Measurements from ENCODE around the gene TOM1. TPM values are rescaled to one million over a fixed set of nuclear protein-coding genes. Genes with fewer than 3 reads are reported as not detected.

Gene TOM1
- total RNA-seq, result 45.3 and 54.5 TPM in 2 replicates

GRCh38 chr22:35299673-35300499 is at the start of gene TOM1:
TOM1 (plus strand) TSS chr22:35299894; CDS start chr22:35299929, 35 bp downstream.

DNA sequence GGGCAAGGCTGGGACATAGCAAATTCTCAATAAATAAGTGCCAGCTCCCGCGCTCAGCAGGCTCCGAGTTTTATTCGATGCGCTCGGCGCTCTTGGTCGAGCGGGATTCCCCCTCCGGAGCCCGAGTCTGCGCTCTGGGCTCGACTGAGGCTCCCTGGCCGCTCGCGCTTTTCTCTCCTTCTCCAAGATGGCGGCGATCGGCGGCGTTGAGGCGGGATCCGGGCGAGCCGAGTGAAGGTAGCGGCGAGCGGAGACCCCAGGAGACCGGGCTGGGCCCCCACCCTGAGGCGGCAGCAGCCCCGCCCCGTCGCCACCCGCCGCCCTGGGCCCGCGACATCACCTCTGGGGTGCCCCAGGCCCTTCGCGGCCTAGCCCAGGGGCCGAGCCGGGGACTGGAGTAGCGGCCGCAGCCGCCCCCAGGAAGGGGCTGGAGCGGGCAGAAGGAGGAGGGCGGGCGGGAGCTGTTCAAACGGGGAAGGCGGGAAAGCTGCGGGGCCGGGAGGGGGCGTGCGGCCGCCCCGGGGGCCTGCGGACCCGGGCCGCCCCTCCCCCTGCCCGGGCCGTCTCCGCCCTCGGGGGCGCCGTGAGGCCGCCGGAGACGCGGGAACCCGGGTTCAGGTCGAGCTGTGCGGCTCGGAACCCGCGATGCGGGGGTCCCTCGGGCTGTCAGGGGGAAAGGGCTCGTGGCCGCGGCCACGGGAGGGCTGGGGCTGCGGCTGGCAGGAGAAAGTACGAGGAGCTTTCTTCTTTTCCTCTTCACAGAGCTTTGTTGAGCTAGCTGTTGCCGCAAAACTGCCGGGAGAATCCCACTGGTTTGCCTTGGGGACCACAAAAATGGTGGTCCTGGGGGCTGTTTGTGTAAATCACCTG is 42.1 kb upstream of the TOM1 start, which contains the start of gene HMGXB4:
HMGXB4 (plus strand) TSS at position 173 of the 870 bp plus-strand sequence. CDS start 4,898 bp downstream, outside the sequence.

DNA sequence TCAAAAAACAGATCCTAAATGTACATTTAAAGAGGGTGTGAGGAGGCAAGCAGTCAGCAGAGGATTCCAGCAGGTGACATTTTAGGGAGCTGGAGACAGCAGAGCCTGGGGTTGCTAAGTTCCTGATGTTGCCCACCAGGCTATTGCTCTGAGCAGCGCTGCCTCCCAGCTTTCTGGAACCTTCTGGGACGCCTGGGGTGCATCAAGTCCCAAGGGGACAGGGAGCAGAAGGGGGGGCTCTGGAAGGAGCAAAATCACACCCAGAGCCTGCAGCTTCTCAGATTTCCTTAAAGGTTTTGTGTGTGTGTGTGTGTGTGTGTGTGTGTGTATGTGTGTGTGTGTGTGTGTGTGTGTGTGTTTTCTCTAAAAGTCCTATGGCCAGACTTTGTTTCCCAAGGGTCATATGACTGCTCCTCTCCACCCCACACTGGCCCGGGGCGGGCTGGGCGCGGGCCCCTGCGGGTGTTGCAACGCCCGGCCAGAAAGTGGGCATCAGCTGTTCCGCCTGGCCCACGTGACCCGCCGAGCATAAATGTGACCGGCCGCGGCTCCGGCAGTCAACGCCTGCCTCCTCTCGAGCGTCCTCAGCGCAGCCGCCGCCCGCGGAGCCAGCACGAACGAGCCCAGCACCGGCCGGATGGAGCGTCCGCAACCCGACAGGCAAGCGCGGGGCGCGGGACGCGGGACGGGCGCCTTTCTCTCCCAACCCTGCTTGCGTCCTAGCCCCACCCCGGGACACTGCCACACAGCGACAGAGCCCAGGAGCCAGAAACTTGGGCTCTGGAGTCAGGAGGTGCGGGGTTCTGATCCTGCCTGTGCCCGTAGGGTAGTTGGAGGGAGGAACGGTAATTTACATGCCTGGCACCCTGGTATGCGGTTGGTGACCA is 81.1 kb downstream of the TOM1 start, which contains the start of gene HMOX1:
HMOX1 (plus strand) TSS at position 560 of the 887 bp plus-strand sequence; CDS start at position 638, 78 bp downstream.

Small RNA genes lying within 50 kb of the gene (small RNA-seq; reads per million reads assigned to genes)
- gene MIR3909 (1.2 reads per million, percentile 65 among the genes with 10 or more reads in this experiment), gene MIR6069 (not detected)

Other genes starting within 250 kb of the TOM1 start
- not detected in 2 replicates for gene ISX, start 233.7 kb upstream of the TOM1 start, total RNA-seq
- 18.0 and 24.3 TPM in 2 replicates for gene HMGXB4, start 42.4 kb upstream of the TOM1 start, total RNA-seq
- 49.6 and 126 TPM in 2 replicates for gene HMOX1, start 81.2 kb downstream of the TOM1 start, total RNA-seq
- 35.9 and 53.6 TPM in 2 replicates for gene MCM5, start 100.2 kb downstream of the TOM1 start, total RNA-seq
- gene RASD2, start 240.9 kb downstream of the TOM1 start, total RNA-seq, result not detected in 2 replicates